IPS-15b (cell line): ENCODE results near the gene SPATA20.

Source experiments
- H3K27me3 ChIP-seq: one replicate; pipeline ENCODE4 v1.6.1; 2013; ENCODE audit warnings: low read length; ENCODE audit not compliant: control insufficient read depth, insufficient read depth
- H3K36me3 ChIP-seq: one replicate; pipeline ENCODE4 v1.6.1; 2013; ENCODE audit warnings: low read length; ENCODE audit not compliant: control insufficient read depth, insufficient read depth
- H3K4me1 ChIP-seq: one replicate; pipeline ENCODE4 v1.6.1; 2013; ENCODE audit warnings: mild to moderate bottlenecking, low read length; ENCODE audit not compliant: control insufficient read depth, insufficient read depth
- H3K4me3 ChIP-seq: one replicate; pipeline ENCODE4 v1.5.1; 2013; ENCODE audit warnings: low read depth, low read length
- H3K9ac ChIP-seq: one replicate; pipeline ENCODE4 v1.6.1; 2013; ENCODE audit warnings: low read depth, mild to moderate bottlenecking, low read length
- H3K9me3 ChIP-seq: one replicate; pipeline ENCODE4 v1.6.1; 2013; ENCODE audit warnings: mild to moderate bottlenecking, low read length; ENCODE audit not compliant: control insufficient read depth, insufficient read depth

The SPATA20 gene

DNA sequence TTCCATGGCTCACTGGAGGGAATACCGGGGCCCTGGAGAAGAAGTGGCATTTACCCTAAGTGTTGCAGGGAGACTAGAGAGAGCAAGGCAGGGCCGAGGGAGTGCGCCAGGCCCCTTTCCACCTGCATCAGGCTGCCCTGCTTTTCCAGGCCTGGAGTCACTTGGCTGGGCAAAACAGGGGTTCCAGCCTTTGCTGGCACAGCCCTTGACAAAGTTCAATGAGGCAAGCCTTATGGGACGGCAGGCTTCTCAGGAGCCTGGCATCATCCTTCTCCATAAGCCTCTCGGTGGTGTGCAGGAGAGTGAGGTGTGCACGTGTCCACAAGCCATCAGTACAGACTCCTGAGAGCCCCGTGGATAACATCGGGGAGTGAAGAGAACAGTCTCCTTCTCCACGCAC is 40.6 kb downstream of the SPATA20 start:
- H3K9ac ChIP-seq: no peak overlapping the region
- no peaks in the 10 kb centered on the region for H3K36me3 ChIP-seq
- no peaks in the 10 kb centered on the region for H3K27me3 ChIP-seq
- H3K4me1 ChIP-seq: no peaks in the 10 kb centered on the region
- H3K9me3 ChIP-seq: no peaks in the 10 kb centered on the region
- H3K4me3 ChIP-seq: no peak overlapping the region

GRCh38 chr17:50588391-50589049 is 41.5 kb downstream of the SPATA20 start:
- H3K4me3 ChIP-seq: no peak overlapping the region
- H3K36me3 ChIP-seq: no peaks in the 10 kb centered on the region
- no peak overlapping the region for H3K9ac ChIP-seq
- H3K27me3 ChIP-seq: no peaks in the 10 kb centered on the region
- no peaks in the 10 kb centered on the region for H3K4me1 ChIP-seq
- H3K9me3 ChIP-seq: no peaks in the 10 kb centered on the region

- H3K4me3 ChIP-seq: no peak overlapping the region
- H3K4me1 ChIP-seq: no peaks in the 10 kb centered on the region
- no peaks in the 10 kb centered on the region for H3K36me3 ChIP-seq
- H3K27me3 ChIP-seq: no peaks in the 10 kb centered on the region
- H3K9ac ChIP-seq: no peak overlapping the region
- no peaks in the 10 kb centered on the region for H3K9me3 ChIP-seq
Observed at GRCh38 chr17:50589095-50589705, 42.2 kb downstream of the SPATA20 start.

DNA sequence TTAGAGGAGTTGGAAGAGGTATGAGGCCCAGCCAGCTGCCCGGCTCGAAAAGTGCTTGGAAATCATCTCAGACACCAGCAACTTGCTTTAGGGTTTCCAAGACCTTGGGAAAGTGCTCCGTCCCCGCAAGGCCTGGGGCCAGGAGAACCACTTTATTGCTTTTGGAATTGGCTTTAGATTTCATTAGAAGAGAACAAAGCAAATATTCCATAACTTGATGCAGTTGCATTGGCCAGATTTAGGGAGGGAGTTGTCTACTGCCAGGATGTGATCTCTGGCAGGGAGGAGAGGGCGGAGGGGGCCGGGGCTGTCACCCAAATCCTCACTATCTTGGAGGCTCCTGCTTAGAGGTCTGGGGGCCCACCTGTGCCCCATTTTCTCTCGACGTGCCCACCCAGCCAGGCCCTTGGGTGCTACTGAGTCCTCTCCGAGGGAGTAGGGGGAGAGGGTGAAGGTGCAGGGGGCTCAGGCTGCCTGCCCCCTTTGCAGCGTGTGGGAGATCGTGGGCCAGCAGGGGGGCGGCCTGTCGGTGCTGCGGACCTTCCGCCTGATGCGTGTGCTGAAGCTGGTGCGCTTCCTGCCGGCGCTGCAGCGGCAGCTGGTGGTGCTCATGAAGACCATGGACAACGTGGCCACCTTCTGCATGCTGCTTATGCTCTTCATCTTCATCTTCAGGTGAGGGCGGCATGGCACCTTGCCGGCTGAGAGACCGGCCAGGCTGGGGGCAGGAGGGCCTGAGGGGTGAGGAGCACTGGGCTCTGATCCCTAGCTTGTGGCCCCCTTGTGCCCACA is 44.2 kb downstream of the SPATA20 start:
- H3K4me1 ChIP-seq: no peaks in the 10 kb centered on the region
- no peaks in the 10 kb centered on the region for H3K36me3 ChIP-seq
- H3K9me3 ChIP-seq: no peaks in the 10 kb centered on the region
- H3K4me3 ChIP-seq: no peak overlapping the region
- no peaks in the 10 kb centered on the region for H3K27me3 ChIP-seq
- no peak overlapping the region for H3K9ac ChIP-seq

DNA sequence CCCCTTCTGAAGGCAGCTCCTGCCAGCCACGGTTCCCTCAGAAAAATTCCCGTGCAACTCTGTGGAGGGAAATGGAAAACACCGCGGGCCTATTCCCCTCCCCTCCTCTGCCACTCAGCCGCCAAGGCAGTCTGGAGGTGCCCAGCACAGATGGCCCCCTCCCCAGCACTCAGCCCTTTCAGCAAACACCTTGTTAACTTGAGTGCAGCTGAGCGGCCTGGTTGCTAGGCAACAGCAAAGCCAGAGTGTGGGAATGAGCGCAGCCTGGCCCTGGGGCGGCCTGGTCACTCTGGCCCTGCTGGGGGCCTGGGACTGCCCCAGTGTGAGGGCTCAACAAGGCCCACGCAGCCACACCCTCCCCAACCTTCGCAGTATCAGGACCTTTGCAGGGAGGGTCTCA is 46.3 kb downstream of the SPATA20 start:
- no peaks in the 10 kb centered on the region for H3K9me3 ChIP-seq
- H3K4me3 ChIP-seq: no peak overlapping the region
- no peaks in the 10 kb centered on the region for H3K36me3 ChIP-seq
- no peaks in the 10 kb centered on the region for H3K27me3 ChIP-seq
- H3K9ac ChIP-seq: no peak overlapping the region
- H3K4me1 ChIP-seq: no peaks in the 10 kb centered on the region

- Histone ChIP-seq H3K27me3 (no peaks in the 10 kb centered on the region), H3K36me3 (no peaks in the 10 kb centered on the region), H3K4me1 (no peaks in the 10 kb centered on the region), H3K4me3 (no peak overlapping the region), H3K9me3 (no peaks in the 10 kb centered on the region), H3K9ac (no peak overlapping the region)
Observed at GRCh38 chr17:50594128-50594823, 47.3 kb downstream of the SPATA20 start.

- no peak overlapping the region for H3K4me3 ChIP-seq
- no peaks in the 10 kb centered on the region for H3K27me3 ChIP-seq
- no peak overlapping the region for H3K9ac ChIP-seq
- H3K9me3 ChIP-seq: no peaks in the 10 kb centered on the region
- H3K36me3 ChIP-seq: no peaks in the 10 kb centered on the region
- H3K4me1 ChIP-seq: no peaks in the 10 kb centered on the region
Observed at GRCh38 chr17:50594892-50595291, 47.9 kb downstream of the SPATA20 start.

- Histone ChIP-seq H3K9ac (no peak overlapping the region), H3K36me3 (no peaks in the 10 kb centered on the region), H3K27me3 (no peaks in the 10 kb centered on the region), H3K9me3 (no peaks in the 10 kb centered on the region), H3K4me1 (no peaks in the 10 kb centered on the region), H3K4me3 (no peak overlapping the region)
Observed at GRCh38 chr17:50596191-50597037, 49.4 kb downstream of the SPATA20 start.

DNA sequence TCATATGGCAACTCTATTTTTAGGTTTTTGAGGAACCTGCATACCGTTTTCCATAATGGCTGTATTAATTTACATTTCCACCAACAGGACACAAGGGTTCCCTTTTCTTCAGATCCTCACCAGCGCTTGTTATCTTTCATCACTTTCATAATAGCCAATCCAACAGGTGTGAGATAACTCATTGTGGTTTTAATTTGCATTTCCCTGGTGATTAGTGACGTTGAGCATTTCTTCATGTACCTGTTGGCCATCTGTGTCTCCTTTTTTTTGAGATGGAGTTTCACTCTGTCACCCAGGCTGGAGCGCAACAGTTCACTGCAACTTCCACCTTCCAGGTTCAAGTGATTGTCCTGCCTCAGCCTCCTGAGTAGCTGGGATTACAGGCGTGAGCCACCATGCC is 51.5 kb downstream of the SPATA20 start:
- Histone ChIP-seq H3K9me3 (no peaks in the 10 kb centered on the region), H3K4me3 (no peak overlapping the region), H3K27me3 (no peaks in the 10 kb centered on the region), H3K36me3 (no peaks in the 10 kb centered on the region), H3K9ac (no peak overlapping the region), H3K4me1 (no peaks in the 10 kb centered on the region)

GRCh38 chr17:50599606-50600005 is 52.6 kb downstream of the SPATA20 start:
- Histone ChIP-seq H3K9ac (no peak overlapping the region), H3K27me3 (no peaks in the 10 kb centered on the region), H3K9me3 (no peaks in the 10 kb centered on the region), H3K36me3 (no peaks in the 10 kb centered on the region), H3K4me1 (no peaks in the 10 kb centered on the region), H3K4me3 (no peak overlapping the region)

DNA sequence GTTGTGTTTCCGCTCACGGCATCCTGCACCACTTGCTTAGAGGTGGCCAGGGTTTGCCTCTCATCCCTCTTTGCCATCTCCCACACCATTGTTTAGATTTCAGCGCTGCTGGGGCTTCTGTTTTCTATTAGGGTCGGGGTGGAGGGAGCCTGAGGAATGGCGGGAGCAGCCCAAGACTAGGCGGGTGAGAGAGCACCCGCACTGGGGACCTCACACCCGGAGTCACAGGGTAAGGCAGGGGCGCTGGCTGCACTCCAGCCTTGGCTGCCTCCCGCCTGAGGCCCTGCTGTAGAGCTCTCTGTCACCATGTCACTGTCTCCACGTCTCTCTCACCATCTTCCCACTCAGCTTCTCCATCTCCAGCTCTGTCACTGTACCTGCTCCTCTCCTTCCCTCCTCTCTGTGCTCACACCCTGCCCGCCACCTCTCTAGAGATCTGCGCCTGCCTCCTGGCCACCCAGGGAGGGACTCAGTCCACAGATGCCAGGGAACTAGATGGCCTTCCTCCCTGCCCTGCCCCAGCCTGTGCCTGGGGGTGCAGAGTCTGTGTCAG is 54.9 kb downstream of the SPATA20 start:
- Histone ChIP-seq H3K36me3 (no peaks in the 10 kb centered on the region), H3K9ac (no peak overlapping the region), H3K9me3 (no peaks in the 10 kb centered on the region), H3K4me3 (no peak overlapping the region), H3K27me3 (no peaks in the 10 kb centered on the region), H3K4me1 (no peaks in the 10 kb centered on the region)
